GM19099 (cell line): ENCODE results near the gene VTI1A.

Experiments used
- POLR2A ChIP-seq: IDR thresholded peaks from 3 replicates; pipeline ENCODE4 v1.6.1; 2011; ENCODE audit warnings: low read depth; ENCODE audit not compliant: insufficient read length; ENCODE audit errors: extremely low read depth

Gene VTI1A

DNA sequence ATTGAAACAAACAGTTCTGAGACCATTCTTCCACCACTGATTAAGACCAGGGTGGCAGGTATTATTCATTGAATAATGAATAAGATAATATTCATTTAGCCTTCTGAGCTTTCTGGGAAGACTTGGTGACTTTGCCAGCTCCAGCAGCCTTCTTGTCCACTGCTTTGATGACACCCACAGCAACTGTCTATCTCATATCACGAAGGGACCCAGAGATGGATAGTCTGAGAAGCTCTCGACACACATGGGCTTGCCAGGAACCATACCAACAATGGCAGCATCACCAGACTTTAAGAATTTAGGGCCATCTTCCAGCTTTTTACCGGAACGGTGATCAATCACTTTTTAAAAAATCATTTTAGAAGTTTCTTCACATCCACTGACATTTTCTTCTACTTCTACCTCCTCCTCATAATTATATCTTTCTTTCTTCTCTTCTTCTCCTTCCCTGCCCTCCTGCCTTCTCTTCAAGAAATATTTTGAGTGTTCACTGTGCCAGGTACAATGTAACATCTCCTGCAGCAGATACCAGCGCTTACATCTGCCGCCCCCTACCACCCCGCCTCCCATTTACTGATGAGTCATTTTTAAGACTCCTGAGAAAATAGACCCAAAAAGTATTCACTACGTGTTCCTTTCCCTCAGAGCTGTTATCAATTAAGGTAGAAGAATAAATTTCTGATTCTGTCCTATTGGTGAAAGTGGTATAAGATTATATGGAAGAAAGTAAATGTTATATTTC lies 101.7 kb downstream of the VTI1A start:
- TF ChIP-seq POLR2A = no peak

- no peak for TF ChIP-seq POLR2A
Measured at GRCh38 chr10:112552593-112553110, 105.6 kb downstream of the VTI1A start.

DNA sequence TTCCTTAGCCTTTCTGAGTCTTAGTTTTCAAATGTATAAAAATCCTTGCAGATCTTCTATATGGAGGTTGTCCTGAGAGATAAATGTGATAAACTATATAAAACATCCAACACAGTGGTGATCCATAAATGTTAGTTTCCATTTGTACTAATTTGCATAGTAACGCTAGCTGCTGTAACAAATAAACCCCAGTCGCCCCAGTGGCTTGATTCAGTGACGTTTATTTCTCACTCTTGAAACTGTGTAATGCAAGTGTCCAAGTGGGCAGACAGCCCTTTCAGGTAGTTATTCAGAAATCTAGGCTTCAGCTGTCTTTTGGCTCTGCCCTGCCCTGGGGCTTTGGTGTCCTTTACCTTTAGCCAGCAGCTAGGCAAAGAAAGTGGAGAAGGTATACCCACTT lies 106.3 kb downstream of the VTI1A start:
- TF ChIP-seq POLR2A = no peak

DNA sequence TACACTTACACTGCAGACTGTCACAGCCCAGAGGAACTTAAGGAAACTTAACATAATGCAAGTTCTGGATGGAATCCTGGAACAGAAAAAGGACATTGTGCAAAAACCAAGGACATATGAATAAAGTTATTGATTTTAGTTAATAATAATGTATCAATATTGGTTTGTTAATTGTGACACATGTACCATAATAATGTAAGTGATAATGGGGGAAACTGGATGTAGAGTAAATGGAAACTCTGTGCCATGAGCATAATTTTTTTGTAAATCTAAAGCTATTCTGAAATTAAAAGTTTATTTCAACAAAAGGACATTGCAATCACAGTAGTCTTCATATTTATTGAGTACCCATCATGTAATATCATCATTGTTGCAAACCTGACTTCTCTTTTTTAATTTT lies 107.2 kb downstream of the VTI1A start:
- TF ChIP-seq POLR2A = no peak

GRCh38 chr10:112557197-112557596 lies 110.2 kb downstream of the VTI1A start:
- TF ChIP-seq POLR2A = no peak

DNA sequence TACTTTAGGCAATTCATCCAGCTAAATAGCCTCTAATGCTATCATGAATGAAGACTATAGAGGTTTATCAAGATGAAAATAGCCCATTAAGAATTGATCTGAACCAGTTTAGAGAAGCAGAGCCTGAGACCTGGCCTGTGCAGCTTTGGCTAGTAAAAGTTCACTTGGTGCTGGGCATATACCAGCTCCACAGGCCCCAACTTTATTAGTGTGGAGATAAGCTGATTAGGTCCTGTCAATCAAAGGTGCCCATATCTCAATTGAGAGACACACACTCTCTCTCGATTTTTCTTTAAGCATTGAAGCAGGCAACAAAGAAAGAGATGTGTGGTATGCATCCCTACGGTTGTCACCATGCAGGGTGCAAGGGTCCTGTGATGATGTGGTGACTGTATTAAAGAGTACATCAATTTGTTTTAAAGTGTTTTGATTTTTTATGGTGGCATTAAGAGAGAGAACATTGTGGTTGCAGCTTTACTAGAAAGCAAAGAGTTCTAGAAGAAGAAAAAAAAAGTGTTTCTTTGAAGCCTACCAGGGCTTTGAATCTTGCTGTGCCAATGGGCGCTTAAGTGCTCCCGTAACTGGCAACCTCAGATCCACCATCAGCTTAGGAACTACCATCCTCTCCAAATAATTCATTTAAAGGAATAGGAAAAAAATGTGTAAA lies 111.6 kb downstream of the VTI1A start:
- TF ChIP-seq POLR2A = no peak

DNA sequence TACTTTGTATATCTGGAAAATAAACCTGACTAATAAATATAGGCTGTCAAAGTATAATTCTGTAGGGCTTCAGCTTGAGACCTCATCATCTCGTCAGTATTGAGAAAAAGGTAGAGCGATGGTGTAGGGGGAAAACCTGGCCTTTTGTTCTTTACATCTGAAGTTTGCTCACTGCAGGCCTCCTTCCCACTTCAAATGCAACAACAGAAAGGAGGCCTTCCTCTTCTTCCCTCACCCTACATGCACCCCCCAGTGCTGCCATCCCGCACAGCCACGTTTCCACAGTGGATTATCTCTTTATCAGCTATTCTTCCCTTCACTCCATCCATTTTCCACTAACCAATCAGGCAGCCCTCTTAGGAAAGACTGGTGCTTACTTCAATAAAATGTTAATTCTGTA lies 112.3 kb downstream of the VTI1A start:
- TF ChIP-seq POLR2A = no peak

GRCh38 chr10:112562122-112562521 lies 115.1 kb downstream of the VTI1A start:
- no peak for TF ChIP-seq POLR2A

GRCh38 chr10:112562809-112563663 lies 116.0 kb downstream of the VTI1A start:
- no peak for TF ChIP-seq POLR2A

DNA sequence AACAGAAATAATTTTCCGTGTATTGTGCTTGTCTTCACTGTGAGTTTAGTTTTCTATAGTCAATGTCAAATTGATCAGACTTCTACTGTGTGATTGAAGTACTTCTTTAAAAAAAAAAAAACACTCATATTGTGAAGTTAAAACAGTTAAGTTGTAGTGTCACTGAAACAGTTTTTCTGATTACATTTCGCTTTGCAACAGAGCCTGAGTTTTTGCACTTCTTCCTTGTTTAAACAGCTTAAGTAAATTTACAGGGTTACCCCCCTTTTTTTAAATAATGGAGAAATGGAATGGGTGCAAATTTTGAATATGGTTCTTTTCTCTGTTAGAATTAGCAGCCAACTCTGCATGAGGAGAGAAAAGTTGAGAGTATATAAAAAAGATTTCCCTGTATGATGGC lies 117.3 kb downstream of the VTI1A start:
- TF ChIP-seq POLR2A = no peak

DNA sequence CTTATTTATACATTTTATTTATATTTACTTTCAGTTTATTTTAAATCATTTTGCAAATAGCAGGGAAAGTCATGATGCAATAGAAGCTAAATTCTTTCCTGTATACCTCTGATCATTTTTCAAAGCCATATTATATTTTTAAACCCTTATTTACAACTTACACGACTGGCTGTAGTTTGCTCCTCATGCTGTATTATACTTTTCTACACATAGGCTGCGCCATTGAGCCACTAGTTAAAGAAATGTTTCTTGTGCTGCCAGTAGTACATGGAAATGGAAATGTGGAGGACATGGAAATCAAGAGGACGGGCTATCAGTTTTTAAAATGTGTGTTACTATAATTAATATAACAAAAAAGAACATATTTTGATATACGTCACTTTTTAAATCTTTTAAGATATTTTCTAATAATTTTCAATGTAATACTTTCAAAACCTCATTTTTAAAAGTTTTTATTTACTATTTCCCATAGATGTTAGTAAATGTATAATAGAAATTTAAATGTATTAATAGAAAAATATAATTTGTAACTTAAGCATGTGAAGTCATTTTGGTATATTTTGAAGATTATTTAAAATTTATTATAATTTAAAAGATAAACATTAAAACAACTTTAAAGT lies 118.5 kb downstream of the VTI1A start:
- TF ChIP-seq POLR2A = no peak

DNA sequence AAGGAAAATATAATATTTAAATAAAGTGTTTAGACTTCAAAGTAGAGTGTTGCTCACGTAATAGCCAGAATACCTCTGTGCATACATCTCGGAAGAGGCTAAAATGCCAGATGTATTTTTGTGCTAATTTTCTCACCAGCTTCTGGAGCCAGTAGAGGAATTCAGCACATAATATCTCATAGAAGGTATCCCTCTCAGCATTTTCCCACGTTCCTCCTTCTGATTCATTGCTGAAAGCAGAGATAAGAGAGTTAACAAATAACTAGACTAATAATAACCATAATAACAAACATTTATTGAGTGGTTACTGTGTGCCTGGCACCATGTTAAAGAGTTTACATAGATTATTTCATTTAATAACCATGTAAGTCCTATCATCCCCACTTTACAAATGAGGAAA lies 123.6 kb downstream of the VTI1A start:
- no peak for TF ChIP-seq POLR2A

- TF ChIP-seq POLR2A = no peak
Measured at GRCh38 chr10:112579578-112579977, 132.6 kb downstream of the VTI1A start.

GRCh38 chr10:112580267-112580666 lies 133.3 kb downstream of the VTI1A start:
- no peak for TF ChIP-seq POLR2A

DNA sequence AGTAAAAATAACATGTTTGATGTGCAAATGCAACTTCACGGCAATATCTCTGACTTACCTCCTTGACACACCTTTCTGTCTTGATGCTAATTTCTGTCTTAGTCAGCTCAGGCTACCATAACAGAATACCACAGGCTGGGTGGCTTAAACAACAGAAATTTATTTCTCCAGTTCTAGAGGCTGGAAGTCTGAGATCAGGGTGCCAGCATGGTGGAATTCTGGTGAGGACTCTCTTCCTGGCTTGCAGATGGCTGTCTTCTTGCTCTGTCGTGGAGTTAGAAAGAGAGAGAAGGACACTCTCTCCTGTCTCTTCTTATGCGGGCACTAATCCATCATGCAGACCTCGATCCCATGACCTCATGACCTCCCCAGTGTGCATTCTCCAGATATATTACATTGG lies 134.9 kb downstream of the VTI1A start:
- TF ChIP-seq POLR2A = no peak
